Adipose tissue (tissue), 3 donors: ENCODE results near the gene GNG12. TPM values are rescaled to one million over a fixed set of nuclear protein-coding genes. Genes with fewer than 3 reads are reported as not detected.
"Not testable (repeated sequence)": the region's sequence is repeated elsewhere in the genome, so short reads cannot be mapped to it uniquely, and the experiment has no call there.

Experiments
- H3K27ac ChIP-seq: one replicate; pipeline ENCODE4 v1.5.1; 2013; ENCODE audit warnings: low read depth, low read length
- WGBS, 3 donors: extraction: QIAGEN DNeasy Blood & Tissue Kit; methylation state at CpG; one replicate each; pipeline ENCODE4 v1.1.7; 2013; 5-methylcytosine and 5-hydroxymethylcytosine counted together
- polyA plus RNA-seq, 3 donors: library from polyadenylated mRNA; stranded (reverse); fragments of 200-250 nt; gene quantifications; one replicate each; pipeline ENCODE4 v1.2.3, GENCODE V29; 2013
- donor health status: healthy with polysubstance abuse.
- donor health status: Bipolar disorder and iron deficiency.
- donor health status: healthy.

Gene GNG12
- polyA plus RNA-seq, 3 donors, result 14.7 to 66.0 (median 46.3) TPM

DNA sequence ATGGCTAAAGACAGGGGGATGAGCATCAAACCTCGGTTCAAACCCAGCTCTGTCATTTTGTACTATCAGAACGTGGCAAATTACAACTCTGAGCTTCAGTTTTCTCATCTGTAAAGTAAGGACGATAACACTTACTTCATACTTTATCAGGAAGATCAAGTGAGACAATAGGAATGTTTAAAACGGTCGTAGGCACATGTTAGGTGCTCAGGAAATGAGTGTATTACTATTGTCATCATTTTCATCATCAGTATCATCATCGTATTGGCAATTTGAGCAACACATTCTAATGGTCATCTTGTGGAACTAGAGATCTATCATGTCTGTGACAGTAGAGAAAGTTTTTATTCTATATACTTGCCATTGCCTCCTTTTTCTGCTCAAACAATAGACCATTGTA is 170.4 kb downstream of the GNG12 start:
- no peak overlapping the region for H3K27ac ChIP-seq
- 68 to 84% (median 72%) methylated on average over 6 of the region's 6 CpGs for WGBS, 3 donors

DNA sequence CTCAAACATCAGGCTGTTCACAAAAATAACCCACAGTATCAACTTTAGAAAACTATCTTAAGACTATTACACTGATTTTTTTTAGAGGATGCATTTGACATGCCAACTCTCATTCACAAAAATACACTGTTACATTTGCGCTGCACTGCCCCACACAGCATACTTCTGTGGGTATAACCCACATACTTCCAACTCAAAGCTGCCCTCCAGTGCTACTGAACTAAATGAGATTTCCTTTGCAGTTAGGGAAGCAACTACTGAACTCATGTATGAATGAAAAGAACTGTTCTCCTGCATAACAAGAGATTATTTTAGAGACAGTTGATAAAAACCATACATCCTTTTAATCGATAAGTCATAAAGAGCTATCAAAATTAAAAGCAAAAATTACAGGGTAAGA is 174.0 kb downstream of the GNG12 start:
- no peak overlapping the region for H3K27ac ChIP-seq
- WGBS, 3 donors, result 82 to 92% (median 86%) methylated on average over 2 of the region's 2 CpGs

DNA sequence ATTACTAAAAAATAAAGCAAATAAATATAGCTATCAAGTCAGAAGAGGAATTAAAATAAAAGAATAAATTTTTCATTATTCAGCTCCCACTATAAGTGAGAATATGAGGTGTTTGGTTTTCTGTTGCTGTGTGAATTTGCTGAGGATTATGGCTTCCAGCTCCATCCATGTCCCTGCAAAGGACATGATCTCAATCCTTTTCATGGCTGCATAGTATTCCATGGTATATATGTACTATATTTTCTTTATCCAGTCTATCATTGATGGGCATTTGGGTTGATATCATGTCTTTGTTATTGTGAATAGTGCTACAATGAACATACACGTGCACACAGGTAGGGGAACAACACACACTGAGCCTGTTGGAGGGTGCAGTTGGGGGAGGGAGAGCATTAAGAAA is 176.1 kb downstream of the GNG12 start:
- WGBS, 3 donors, result 90 to 94% (median 92%) methylated on average over 1 of the region's 1 CpG

DNA sequence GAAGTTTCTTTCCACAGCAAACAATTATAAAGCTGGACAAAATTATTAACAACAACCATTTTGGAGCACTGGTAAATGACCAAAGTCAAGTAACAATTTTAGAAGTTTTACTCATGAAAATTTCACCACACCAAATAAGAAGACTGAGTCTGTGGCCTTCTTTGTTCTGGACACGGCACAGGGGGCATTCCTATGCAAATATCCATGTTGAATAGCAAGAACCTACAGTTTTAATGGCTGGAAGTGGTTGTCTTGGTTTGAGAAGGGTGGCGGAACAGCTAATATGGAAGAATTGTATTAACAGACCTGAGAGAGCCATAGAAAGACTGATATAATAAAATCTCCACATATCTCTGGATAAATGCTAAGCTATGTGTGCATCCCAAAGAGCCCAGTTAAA is 177.7 kb downstream of the GNG12 start:
- WGBS, 3 donors, result 96 to 97% (median 97%) methylated on average over 2 of the region's 2 CpGs
- H3K27ac ChIP-seq, result no peak overlapping the region

More for the DNA sequence above, 176.1 kb downstream of the GNG12 start:
- not testable (repeated sequence) for H3K27ac ChIP-seq

DNA sequence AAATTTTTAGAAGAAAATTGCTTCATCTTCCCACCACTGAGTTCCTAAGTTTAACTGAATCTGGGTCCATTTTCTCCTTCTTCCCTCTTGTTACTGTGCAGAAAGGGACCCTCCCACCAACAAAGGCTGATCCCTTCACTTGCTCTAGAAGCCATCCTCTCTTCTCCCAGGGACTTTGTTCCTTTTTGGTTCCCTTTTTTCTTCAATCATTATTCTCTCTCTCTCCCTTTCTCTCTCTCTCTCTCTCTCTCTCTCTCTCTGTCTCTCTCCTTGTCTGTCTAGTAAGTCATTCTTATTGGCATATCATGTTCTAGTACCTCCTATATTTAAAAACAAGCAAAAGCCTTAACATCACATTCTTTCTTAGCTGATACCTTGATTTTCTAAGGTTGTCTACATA is 180.0 kb downstream of the GNG12 start:
- H3K27ac ChIP-seq, result no peak overlapping the region

DNA sequence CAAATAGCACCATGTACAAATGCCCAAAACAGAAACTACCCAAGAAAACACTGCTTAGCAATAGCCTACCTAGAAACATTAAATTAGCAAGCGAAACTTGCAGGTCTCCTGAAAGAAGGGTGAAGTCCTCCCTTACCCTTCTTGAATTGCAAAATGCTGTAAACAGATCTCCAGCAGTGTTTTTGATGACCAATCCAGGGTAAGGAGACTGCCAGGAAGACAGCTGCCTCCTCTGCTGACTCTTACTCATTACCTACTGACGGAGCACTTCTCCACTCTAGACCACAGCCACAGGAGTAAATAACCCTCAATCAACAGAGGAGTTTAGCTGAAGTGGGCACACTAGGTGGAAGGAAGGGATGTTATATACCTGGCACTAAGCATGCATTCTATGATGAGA is 180.5 kb downstream of the GNG12 start:
- no peak overlapping the region for H3K27ac ChIP-seq
- 54 to 86% (median 65%) methylated on average over 2 of the region's 2 CpGs for WGBS, 3 donors

Other genes with a start within 250 kb of the GNG12 start
- gene GADD45A, start 148.3 kb downstream of the GNG12 start, polyA plus RNA-seq, result 100 to 1,000 TPM in 1 of 3 donors, 10 to 100 TPM in 2; 16.2 to 276 (median 36.1) TPM
- gene DIRAS3, start 217.2 kb upstream of the GNG12 start, polyA plus RNA-seq, result 10 to 100 TPM in 1 of 3 donors, 1 to 10 TPM in 2; 1.4 to 16.6 (median 1.7) TPM